ENCODE measurements around the gene OR4Q2.
"Not testable (repeated sequence)": the region's sequence is repeated elsewhere in the genome, so short reads cannot be mapped to it uniquely, and the experiment has no call there.

OR4Q2 gene

GRCh38 chr14:20001863-20002262 is at the start of gene OR4Q2:
Gene OR4Q2, plus strand, starts transcription at chr14:20002163.
- no peak for DNase-seq

DNA sequence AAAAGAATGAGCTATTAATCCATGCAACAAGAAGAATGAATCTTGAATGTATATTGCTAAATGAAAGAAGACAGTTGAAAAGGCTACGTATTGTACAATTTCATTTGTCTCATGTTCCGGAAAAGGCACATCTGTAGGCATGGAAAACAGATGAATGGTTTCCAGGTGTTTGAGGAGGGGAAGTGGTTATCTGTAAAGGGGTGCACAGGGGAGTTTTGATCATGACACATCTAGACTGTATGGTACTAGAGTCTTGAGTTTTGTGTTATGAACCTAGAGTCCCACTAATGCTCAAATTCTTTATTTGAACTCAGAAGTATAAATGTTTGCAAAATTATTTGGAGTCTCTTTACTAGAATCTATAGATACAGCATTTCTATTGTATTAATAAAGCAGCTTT is 32.2 kb upstream of the OR4Q2 start:
- DNase-seq, result not testable (repeated sequence)

DNA sequence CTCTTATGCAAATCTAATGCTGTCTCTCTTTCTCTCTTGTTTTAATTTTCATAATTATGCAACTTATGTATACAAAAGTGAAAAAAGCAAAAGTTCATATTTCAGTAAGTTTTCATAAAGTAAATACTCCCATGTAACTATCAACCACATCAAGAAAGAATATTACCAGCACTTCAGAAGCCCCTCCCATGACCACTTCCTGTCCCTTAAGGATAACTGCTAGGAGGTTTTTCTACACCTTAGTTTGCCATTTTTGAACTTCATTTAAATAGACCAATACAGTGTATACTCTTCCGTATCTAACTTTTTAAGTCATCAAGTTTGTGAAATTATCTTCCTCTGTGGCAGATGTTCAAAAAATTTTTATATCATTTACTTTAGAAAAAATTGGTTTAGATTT is 27.1 kb upstream of the OR4Q2 start:
- DNase-seq, result peak; percentile 44

- no peak for DNase-seq
Observed at GRCh38 chr14:19975291-19975690, 26.7 kb upstream of the OR4Q2 start, which contains the start of gene OR4K15. Gene OR4K15, plus strand, starts transcription at chr14:19975591. Its CDS starts 0 bp downstream, at chr14:19975591.

- no peak for DNase-seq
Observed at GRCh38 chr14:19993438-19993837, 8.5 kb upstream of the OR4Q2 start.

DNA sequence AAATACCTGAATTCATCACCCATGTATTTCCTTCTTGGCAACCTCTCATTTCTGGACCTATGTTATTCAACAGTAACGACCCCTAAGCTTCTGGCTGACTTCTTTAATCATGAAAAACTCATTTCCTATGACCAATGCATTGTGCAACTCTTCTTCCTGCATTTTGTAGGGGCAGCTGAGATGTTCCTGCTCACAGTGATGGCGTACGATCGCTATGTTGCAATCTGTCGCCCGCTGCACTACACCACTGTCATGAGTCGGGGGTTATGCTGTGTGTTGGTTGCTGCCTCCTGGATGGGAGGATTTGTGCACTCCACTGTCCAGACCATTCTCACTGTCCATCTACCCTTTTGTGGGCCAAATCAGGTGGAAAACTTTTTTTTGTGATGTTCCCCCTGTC is 356 bp downstream of the OR4Q2 start:
- DNase-seq, result no peak

DNA sequence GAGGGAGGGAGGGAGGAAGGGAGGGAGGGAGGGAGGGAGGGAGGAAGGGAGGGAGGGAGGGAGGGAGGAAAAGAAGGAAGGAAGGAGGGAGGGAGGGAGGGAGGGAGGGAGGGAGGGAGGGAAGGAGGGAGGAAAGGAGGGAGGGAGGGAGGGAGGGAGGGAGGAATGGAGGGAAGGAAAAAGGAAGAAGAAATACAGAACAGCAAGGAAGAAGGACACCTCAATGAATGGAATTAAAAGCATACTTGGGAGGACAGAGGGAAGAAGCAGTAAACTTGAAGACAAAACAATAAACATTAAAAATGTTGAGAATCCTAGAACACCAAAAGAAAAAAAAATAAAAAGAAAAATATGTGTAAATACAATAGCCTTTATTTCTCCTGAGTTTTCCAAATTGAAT is 6.2 kb downstream of the OR4Q2 start:
- no peak for DNase-seq

DNA sequence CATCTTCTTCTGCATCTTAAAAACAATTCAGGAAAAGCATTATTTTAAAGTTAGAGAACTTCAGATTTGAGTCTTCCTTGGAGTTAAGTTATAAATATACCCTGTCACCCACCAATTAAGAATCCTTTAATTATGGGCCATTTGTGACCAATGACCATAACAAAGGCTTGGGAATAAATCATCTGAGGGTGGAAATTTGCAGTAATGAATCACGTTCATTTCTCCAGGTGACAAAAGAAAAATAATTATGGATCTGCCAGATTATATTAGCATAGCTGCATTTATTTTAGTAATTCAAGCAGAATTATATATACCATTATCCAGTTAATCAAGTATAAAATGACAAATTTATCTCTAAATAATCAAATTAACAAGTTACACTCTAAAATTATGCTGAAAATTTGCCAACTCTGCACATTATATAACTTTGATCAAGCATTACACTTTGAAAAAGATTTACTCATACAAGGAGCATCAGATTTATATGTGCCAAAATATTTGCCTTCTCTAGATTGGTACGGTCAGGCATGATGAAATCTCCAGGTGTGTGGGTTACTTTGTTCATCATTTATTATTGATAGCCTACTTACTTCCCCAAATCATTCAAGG is 17.4 kb downstream of the OR4Q2 start, which contains the start of gene OR4K14:
OR4K14 (minus strand) TSS at position 51 of the 609 bp plus-strand sequence. CDS start 4,114 bp downstream, outside the sequence.
- no peak for DNase-seq

DNA sequence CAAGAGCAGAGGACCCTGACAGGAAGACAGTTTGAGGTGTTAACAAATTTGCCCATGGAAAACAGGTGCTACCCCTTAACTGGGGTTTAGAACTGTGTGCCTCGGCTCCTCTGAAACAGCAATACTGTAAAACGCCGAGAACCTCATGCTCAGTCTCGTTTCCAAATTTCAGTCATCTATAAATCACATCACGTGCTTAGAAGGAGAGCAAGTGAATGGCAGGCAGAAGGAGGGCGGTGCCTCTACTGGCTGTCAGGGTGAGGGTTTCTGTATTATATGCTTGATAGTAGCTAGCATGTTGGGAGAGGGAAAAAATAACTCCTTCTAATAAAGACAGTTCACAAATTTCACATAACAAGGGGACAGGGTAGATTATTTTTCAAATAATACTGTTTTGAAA is 29.1 kb downstream of the OR4Q2 start:
- no peak for DNase-seq

DNA sequence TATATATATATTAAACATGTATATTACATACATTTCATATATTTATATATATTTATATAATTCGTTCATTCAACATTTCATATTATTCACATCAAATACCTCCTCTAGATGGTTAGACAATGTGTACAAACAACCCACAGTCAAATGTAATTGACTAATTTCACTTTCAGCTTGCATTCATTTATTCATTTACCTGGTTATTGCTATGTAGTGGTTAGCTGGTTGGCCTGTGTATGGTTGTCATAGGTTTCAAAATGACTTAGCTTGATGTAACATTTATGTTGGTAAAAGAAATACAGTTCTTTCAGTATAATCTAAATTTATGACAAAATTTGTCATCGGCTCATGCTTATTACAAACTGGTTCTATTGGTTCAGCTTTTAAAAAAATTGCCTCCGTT is 33.5 kb downstream of the OR4Q2 start:
- DNase-seq, result no peak

- DNase-seq, result no peak
Observed at GRCh38 chr14:20035938-20036337, 34.0 kb downstream of the OR4Q2 start, which contains the start of gene OR4K13. Gene OR4K13, minus strand, starts transcription at chr14:20036038. Its CDS starts 1,280 bp downstream, at chr14:20034758.

- DNase-seq, result no peak
Observed at GRCh38 chr14:20044243-20044642, 42.3 kb downstream of the OR4Q2 start.

DNA sequence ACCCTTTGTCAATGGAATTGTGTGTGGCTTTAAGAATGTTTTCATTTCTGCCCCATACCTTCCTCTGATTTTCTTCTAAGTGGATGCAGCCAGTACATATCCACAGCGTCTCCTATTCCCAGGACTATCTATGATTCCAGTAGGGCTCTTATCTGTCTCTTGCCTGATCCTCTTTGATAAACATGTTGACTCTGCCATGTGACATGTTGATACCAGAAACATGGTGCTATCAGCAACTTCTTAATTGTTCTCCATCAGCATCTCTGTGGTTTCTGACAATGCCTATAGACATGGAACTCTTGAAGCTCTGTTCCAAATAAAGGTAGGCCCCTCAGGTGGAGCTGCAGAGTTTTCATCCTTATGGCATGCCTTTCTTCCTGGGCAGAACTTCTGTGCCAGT is 46.2 kb downstream of the OR4Q2 start:
- no peak for DNase-seq
